HEK293 (cell line): ENCODE measurements around the gene PJA2.
A peak's percentile ranks its signal among the peaks of the same experiment; 100 is the strongest.

Experiments used
- BCL11A ChIP-seq: fragments of 450-650 bp; formaldehyde crosslinking; IDR thresholded peaks from 2 replicates; pipeline ENCODE4 v1.5.1; 2016; ENCODE audit warnings: low read depth, missing biosample characterization, missing genetic modification characterization
- KLF1 ChIP-seq: fragments of 450-650 bp; formaldehyde crosslinking; IDR thresholded peaks from 2 replicates; pipeline ENCODE4 v1.5.1; 2016; ENCODE audit warnings: missing biosample characterization, missing genetic modification characterization
- SCRT2 ChIP-seq: fragments of 450-650 bp; formaldehyde crosslinking; IDR thresholded peaks from 2 replicates; pipeline ENCODE4 v1.5.1; 2016; ENCODE audit warnings: missing biosample characterization, missing genetic modification characterization
- ZBTB8A ChIP-seq: fragments of 450-650 bp; formaldehyde crosslinking; IDR thresholded peaks from 2 replicates; pipeline ENCODE4 v1.5.1; 2016; ENCODE audit warnings: missing biosample characterization, missing genetic modification characterization
- ZNF155 ChIP-seq: fragments of 450-650 bp; formaldehyde crosslinking; IDR thresholded peaks from 2 replicates; pipeline ENCODE4 v1.5.1; 2016; ENCODE audit warnings: missing biosample characterization, missing genetic modification characterization
- ZNF174 ChIP-seq: fragments of 450-650 bp; formaldehyde crosslinking; IDR thresholded peaks from 2 replicates; pipeline ENCODE4 v1.5.0; 2017; ENCODE audit warnings: missing biosample characterization, mild to moderate bottlenecking, missing genetic modification characterization
- ZNF202 ChIP-seq: fragments of 450-650 bp; formaldehyde crosslinking; IDR thresholded peaks from 2 replicates; pipeline ENCODE4 v1.5.1; 2016; ENCODE audit warnings: missing biosample characterization, missing genetic modification characterization, borderline replicate concordance
- ZNF211 ChIP-seq: fragments of 450-650 bp; formaldehyde crosslinking; IDR thresholded peaks from 2 replicates; pipeline ENCODE4 v1.5.1; 2016; ENCODE audit warnings: low read depth, missing biosample characterization, missing genetic modification characterization
- ZNF324 ChIP-seq: fragments of 450-650 bp; formaldehyde crosslinking; IDR thresholded peaks from 2 replicates; pipeline ENCODE4 v1.5.1; 2016; ENCODE audit warnings: missing biosample characterization, missing genetic modification characterization
- ZNF341 ChIP-seq: fragments of 450-650 bp; formaldehyde crosslinking; IDR thresholded peaks from 2 replicates; pipeline ENCODE4; 2016; ENCODE audit warnings: low read depth, missing biosample characterization, missing genetic modification characterization
- ZNF391 ChIP-seq: fragments of 450-650 bp; formaldehyde crosslinking; IDR thresholded peaks from 2 replicates; pipeline ENCODE4 v1.5.1; 2016; ENCODE audit warnings: low read depth, missing biosample characterization, missing genetic modification characterization, borderline replicate concordance
- ZNF423 ChIP-seq: fragments of 450-650 bp; formaldehyde crosslinking; IDR thresholded peaks from 2 replicates; pipeline ENCODE4 v1.5.1; 2016; ENCODE audit warnings: missing biosample characterization, missing genetic modification characterization
- ZNF48 ChIP-seq: fragments of 450-650 bp; formaldehyde crosslinking; IDR thresholded peaks from 2 replicates; pipeline ENCODE4 v1.5.1; 2016; ENCODE audit warnings: missing biosample characterization, missing genetic modification characterization
- ZNF544 ChIP-seq: fragments of 450-650 bp; formaldehyde crosslinking; IDR thresholded peaks from 2 replicates; pipeline ENCODE4 v1.5.0; 2017; ENCODE audit warnings: missing biosample characterization, missing genetic modification characterization
- ZNF549 ChIP-seq: fragments of 450-650 bp; IDR thresholded peaks from 2 replicates; pipeline ENCODE4 v1.5.1; 2018; ENCODE audit warnings: missing biosample characterization, missing genetic modification characterization, mild to moderate bottlenecking, inconsistent platforms, moderate library complexity
- ZNF561 ChIP-seq: fragments of 450-650 bp; IDR thresholded peaks from 2 replicates; pipeline ENCODE4 v1.5.1; 2018; ENCODE audit warnings: missing biosample characterization, missing genetic modification characterization, borderline replicate concordance
- ZNF629 ChIP-seq: fragments of 450-650 bp; formaldehyde crosslinking; IDR thresholded peaks from 2 replicates; pipeline ENCODE4 v1.5.1; 2017; ENCODE audit warnings: missing biosample characterization, missing genetic modification characterization
- ZNF639 ChIP-seq: fragments of 450-650 bp; formaldehyde crosslinking; IDR thresholded peaks from 2 replicates; pipeline ENCODE4 v1.5.1; 2016; ENCODE audit warnings: missing biosample characterization, missing genetic modification characterization
- ZNF645 ChIP-seq: fragments of 450-650 bp; formaldehyde crosslinking; IDR thresholded peaks from 2 replicates; pipeline ENCODE4; 2016; ENCODE audit warnings: missing biosample characterization, missing genetic modification characterization
- ZNF776 ChIP-seq: fragments of 450-650 bp; formaldehyde crosslinking; IDR thresholded peaks from 2 replicates; pipeline ENCODE4 v1.5.0; 2017; ENCODE audit warnings: missing biosample characterization, missing genetic modification characterization, borderline replicate concordance
- ZSCAN16 ChIP-seq: fragments of 450-650 bp; formaldehyde crosslinking; IDR thresholded peaks from 2 replicates; pipeline ENCODE4 v1.5.1; 2016; ENCODE audit warnings: missing biosample characterization, missing genetic modification characterization
- TF ChIP-seq, protein P1 (sequence below): fragments of 450-650 bp; formaldehyde crosslinking; IDR thresholded peaks from 2 replicates; pipeline ENCODE4 v1.5.1; 2017; ENCODE audit warnings: missing biosample characterization, mild to moderate bottlenecking, missing genetic modification characterization, moderate library complexity
- TF ChIP-seq, protein P2 (sequence below): fragments of 450-650 bp; formaldehyde crosslinking; IDR thresholded peaks from 2 replicates; pipeline ENCODE4 v1.5.1; 2016; ENCODE audit warnings: missing biosample characterization, missing genetic modification characterization
- TF ChIP-seq, protein P3 (sequence below): fragments of 450-650 bp; formaldehyde crosslinking; conservative IDR thresholded peaks from 2 replicates; pipeline ENCODE4 v1.5.1; 2016; ENCODE audit warnings: low read depth, missing biosample characterization, missing genetic modification characterization
- TF ChIP-seq, protein P4 (sequence below): fragments of 450-650 bp; formaldehyde crosslinking; IDR thresholded peaks from 2 replicates; pipeline ENCODE4 v1.5.1; 2016; ENCODE audit warnings: missing biosample characterization, missing genetic modification characterization

PJA2 gene

GRCh38 chr5:109410389-109411148, 795 bp upstream of the PJA2 start (continued):
- no peak for TF ChIP-seq ZNF544 (tag by site-specific recombination)
- TF ChIP-seq ZNF561 (tag by site-specific recombination), result no peak
- 0 out of 2 replicates have a peak, but pooled peaks have one; percentile 61 for TF ChIP-seq ZNF391 (tag by site-specific recombination)
- no peak for TF ChIP-seq ZNF155 (tag by site-specific recombination)
- TF ChIP-seq, protein P1, sequence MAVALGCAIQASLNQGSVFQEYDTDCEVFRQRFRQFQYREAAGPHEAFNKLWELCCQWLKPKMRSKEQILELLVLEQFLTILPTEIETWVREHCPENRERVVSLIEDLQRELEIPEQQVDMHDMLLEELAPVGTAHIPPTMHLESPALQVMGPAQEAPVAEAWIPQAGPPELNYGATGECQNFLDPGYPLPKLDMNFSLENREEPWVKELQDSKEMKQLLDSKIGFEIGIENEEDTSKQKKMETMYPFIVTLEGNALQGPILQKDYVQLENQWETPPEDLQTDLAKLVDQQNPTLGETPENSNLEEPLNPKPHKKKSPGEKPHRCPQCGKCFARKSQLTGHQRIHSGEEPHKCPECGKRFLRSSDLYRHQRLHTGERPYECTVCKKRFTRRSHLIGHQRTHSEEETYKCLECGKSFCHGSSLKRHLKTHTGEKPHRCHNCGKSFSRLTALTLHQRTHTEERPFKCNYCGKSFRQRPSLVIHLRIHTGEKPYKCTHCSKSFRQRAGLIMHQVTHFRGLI (tag by site-specific recombination), result peak; percentile 85; the same call in 1 of the 2 replicates
- TF ChIP-seq ZNF202 (tag by site-specific recombination), result no peak
- no peak for TF ChIP-seq ZNF423 (tag by site-specific recombination)
- TF ChIP-seq ZNF341, result peak; percentile 97
- TF ChIP-seq ZNF645 (tag by site-specific recombination), result no peak
- TF ChIP-seq ZSCAN16 (tag by site-specific recombination), result no peak
- TF ChIP-seq, protein P2, sequence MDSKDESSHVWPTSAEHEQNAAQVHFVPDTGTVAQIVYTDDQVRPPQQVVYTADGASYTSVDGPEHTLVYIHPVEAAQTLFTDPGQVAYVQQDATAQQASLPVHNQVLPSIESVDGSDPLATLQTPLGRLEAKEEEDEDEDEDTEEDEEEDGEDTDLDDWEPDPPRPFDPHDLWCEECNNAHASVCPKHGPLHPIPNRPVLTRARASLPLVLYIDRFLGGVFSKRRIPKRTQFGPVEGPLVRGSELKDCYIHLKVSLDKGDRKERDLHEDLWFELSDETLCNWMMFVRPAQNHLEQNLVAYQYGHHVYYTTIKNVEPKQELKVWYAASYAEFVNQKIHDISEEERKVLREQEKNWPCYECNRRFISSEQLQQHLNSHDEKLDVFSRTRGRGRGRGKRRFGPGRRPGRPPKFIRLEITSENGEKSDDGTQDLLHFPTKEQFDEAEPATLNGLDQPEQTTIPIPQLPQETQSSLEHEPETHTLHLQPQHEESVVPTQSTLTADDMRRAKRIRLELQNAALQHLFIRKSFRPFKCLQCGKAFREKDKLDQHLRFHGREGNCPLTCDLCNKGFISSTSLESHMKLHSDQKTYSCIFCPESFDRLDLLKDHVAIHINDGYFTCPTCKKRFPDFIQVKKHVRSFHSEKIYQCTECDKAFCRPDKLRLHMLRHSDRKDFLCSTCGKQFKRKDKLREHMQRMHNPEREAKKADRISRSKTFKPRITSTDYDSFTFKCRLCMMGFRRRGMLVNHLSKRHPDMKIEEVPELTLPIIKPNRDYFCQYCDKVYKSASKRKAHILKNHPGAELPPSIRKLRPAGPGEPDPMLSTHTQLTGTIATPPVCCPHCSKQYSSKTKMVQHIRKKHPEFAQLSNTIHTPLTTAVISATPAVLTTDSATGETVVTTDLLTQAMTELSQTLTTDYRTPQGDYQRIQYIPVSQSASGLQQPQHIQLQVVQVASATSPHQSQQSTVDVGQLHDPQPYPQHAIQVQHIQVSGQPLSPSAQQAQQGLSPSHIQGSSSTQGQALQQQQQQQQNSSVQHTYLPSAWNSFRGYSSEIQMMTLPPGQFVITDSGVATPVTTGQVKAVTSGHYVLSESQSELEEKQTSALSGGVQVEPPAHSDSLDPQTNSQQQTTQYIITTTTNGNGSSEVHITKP (tag by site-specific recombination), result peak; percentile 99
- peak; percentile 71; the same call in 1 of the 2 replicates for TF ChIP-seq ZNF324 (tag by site-specific recombination)
- TF ChIP-seq ZNF174 (tag by site-specific recombination), result no peak
- no peak for TF ChIP-seq ZNF776 (tag by site-specific recombination)
- no peak for TF ChIP-seq ZNF549 (tag by site-specific recombination)
- 0 out of 2 replicates have a peak, but pooled peaks have one; percentile 59 for TF ChIP-seq ZNF629 (tag by site-specific recombination)
- peak; percentile 67; the same call in 1 of the 2 replicates for TF ChIP-seq ZNF639 (tag by site-specific recombination)
- TF ChIP-seq, protein P3, sequence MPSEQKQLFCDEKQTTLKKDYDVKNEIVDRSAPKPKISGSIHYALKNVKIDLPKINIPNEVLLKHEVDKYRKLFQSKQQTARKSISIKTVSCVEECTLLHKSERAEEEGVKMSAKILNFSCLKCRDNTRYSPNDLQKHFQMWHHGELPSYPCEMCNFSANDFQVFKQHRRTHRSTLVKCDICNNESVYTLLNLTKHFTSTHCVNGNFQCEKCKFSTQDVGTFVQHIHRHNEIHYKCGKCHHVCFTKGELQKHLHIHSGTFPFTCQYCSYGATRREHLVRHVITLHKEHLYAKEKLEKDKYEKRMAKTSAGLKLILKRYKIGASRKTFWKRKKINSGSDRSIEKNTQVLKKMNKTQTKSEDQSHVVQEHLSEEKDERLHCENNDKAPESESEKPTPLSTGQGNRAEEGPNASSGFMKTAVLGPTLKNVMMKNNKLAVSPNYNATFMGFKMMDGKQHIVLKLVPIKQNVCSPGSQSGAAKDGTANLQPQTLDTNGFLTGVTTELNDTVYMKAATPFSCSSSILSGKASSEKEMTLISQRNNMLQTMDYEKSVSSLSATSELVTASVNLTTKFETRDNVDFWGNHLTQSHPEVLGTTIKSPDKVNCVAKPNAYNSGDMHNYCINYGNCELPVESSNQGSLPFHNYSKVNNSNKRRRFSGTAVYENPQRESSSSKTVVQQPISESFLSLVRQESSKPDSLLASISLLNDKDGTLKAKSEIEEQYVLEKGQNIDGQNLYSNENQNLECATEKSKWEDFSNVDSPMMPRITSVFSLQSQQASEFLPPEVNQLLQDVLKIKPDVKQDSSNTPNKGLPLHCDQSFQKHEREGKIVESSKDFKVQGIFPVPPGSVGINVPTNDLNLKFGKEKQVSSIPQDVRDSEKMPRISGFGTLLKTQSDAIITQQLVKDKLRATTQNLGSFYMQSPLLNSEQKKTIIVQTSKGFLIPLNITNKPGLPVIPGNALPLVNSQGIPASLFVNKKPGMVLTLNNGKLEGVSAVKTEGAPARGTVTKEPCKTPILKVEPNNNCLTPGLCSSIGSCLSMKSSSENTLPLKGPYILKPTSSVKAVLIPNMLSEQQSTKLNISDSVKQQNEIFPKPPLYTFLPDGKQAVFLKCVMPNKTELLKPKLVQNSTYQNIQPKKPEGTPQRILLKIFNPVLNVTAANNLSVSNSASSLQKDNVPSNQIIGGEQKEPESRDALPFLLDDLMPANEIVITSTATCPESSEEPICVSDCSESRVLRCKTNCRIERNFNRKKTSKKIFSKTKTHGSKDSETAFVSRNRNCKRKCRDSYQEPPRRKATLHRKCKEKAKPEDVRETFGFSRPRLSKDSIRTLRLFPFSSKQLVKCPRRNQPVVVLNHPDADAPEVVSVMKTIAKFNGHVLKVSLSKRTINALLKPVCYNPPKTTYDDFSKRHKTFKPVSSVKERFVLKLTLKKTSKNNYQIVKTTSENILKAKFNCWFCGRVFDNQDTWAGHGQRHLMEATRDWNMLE (tag by site-specific recombination), result no peak
- TF ChIP-seq SCRT2 (tag by site-specific recombination), result no peak
- TF ChIP-seq KLF1 (tag by site-specific recombination), result peak; percentile 84
- peak; percentile 46; the same call in 1 of the 2 replicates for TF ChIP-seq ZBTB8A (tag by site-specific recombination)
- TF ChIP-seq, protein P4, sequence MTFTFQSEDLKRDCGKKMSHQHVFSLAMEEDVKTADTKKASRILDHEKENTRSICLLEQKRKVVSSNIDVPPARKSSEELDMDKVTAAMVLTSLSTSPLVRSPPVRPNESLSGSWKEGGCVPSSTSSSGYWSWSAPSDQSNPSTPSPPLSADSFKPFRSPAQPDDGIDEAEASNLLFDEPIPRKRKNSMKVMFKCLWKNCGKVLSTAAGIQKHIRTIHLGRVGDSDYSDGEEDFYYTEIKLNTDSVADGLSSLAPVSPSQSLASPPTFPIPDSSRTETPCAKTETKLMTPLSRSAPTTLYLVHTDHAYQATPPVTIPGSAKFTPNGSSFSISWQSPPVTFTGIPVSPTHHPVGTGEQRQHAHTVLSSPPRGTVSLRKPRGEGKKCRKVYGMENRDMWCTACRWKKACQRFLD (tag by site-specific recombination), result no peak
- TF ChIP-seq BCL11A, result no peak
- no peak for TF ChIP-seq ZNF48 (tag by site-specific recombination)
- TF ChIP-seq ZNF211 (tag by site-specific recombination), result no peak
